Gastroesophageal sphincter (tissue), 3 donors: ENCODE measurements around the gene REM2.

Experiments
- EP300 ChIP-seq: sonication (generic); formaldehyde crosslinking; IDR thresholded peaks from one replicate; pipeline ENCODE4 v1.6.1; 2017; ENCODE audit warnings: antibody characterized with exemption, mild to moderate bottlenecking
- POLR2A ChIP-seq, 2 donors: fragments of 450-650 bp; IDR thresholded peaks; one replicate each; pipeline ENCODE4 v1.6.1; 2017; ENCODE audit warnings: antibody characterized with exemption in 2 of 2, mild to moderate bottlenecking in 2 of 2, moderate library complexity in 1 of 2
- POLR2AphosphoS5 ChIP-seq: sonication (generic); formaldehyde crosslinking; IDR thresholded peaks from one replicate; pipeline ENCODE4 v1.6.1; 2017; ENCODE audit warnings: antibody characterized with exemption
- TF ChIP-seq, protein P1 (sequence below), 4 experiments: fragments of 200-600 bp in 2 of 4; fragments of 450-650 bp in 2 of 4; sonication (generic) in 1 of 4; IDR thresholded peaks; one replicate each; pipeline ENCODE4 v1.5.1; 2017 to 2019; ENCODE audit warnings: antibody characterized with exemption in 4 of 4, mild to moderate bottlenecking in 2 of 4, moderate library complexity in 2 of 4

DNA sequence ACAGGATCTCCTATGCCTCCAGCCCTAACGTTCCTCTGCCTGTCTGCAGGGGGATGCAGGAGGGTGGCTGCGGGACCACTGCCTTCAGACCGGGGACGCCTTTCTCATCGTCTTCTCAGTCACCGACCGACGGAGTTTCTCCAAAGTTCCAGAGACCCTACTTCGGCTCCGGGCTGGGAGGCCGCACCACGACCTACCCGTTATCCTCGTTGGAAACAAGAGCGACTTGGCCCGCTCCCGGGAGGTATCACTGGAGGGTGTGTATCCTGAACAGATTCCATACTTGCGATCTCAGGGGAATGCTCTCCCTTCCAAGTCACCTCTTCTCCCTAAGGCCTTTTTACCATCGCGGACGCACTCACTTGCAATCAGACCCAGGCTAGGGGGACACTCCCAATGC, 3.0 kb downstream of the REM2 start:
- TF ChIP-seq, protein P1, sequence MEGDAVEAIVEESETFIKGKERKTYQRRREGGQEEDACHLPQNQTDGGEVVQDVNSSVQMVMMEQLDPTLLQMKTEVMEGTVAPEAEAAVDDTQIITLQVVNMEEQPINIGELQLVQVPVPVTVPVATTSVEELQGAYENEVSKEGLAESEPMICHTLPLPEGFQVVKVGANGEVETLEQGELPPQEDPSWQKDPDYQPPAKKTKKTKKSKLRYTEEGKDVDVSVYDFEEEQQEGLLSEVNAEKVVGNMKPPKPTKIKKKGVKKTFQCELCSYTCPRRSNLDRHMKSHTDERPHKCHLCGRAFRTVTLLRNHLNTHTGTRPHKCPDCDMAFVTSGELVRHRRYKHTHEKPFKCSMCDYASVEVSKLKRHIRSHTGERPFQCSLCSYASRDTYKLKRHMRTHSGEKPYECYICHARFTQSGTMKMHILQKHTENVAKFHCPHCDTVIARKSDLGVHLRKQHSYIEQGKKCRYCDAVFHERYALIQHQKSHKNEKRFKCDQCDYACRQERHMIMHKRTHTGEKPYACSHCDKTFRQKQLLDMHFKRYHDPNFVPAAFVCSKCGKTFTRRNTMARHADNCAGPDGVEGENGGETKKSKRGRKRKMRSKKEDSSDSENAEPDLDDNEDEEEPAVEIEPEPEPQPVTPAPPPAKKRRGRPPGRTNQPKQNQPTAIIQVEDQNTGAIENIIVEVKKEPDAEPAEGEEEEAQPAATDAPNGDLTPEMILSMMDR (IDR thresholded peaks at IDR 0.05) = no peak
- TF ChIP-seq POLR2A (IDR thresholded peaks at IDR 0.05) (no peak), EP300 (no peak), POLR2AphosphoS5 (no peak)
